HG03159 (cell line): ENCODE measurements around the gene KIF5A.
"Not testable (repeated sequence)": the region's sequence is repeated elsewhere in the genome, so short reads cannot be mapped to it uniquely, and the experiment has no call there.

Experiments used
- ATAC-seq: cut with Tn5 transposase; IDR thresholded peaks from one replicate; pipeline ENCODE4 v1.9.1; 2021; ENCODE audit warnings: mild to moderate bottlenecking, moderate library complexity; ENCODE audit not compliant: unreplicated experiment

The KIF5A gene

DNA sequence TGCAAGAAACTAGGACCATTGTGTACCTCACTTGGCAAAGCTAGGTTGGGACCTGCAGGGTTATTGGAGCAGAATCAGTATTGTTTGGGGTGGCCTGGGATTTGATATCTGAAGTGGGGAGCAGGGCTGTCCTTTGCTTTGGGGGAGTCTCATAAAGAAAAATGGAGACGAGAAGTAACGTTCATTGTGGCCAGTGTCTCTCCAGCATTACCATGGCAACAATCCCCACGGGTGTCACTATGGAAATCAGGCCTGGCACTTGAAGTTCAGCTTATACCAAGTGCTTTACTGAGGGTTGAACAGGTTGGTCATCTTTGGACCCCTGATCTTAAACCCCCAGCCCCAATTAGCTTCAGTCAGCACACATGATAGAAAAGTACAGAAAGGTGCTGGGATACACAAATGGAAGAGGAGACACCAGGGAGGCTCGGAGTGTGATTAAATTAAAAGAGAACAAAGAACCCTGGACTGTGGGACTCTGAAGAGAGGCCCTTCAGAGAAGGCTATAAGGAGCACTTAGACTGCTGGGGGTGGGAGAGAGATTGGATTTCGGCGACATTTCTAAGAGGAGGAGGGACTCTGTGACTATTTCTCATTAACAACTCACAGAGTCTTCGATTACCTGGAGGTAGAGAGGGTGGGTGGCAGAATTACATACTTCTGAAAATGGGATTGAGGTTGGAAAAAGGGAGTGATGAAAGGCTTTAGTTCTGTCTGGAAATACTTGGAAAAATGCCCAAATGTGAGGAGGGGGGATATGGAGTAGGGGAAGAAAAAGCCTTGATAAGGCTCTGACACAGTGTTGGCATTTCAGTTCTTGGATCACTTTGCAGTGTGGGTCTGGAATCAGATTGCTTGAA lies 3.7 kb downstream of the KIF5A start:
- ATAC-seq: no peak

DNA sequence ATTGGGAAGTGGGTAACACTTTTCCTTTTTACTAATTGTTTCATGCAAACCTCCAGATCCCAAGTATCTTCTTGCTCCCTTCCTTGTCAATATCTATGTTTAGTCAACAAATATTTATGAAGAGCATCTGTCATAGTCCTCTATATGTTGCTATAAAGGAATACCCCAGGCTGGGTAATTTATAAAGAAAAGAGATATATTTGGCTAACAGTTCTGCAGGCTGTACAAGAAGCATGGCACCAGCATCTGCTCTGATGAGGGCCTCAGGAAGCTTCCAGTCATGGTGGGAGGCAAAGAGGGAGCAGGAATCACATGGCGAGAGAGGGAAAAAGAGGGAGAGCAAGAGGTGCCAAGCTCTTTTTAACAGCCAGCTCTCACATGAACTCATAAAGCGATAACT lies 4.6 kb downstream of the KIF5A start:
- no peak for ATAC-seq

DNA sequence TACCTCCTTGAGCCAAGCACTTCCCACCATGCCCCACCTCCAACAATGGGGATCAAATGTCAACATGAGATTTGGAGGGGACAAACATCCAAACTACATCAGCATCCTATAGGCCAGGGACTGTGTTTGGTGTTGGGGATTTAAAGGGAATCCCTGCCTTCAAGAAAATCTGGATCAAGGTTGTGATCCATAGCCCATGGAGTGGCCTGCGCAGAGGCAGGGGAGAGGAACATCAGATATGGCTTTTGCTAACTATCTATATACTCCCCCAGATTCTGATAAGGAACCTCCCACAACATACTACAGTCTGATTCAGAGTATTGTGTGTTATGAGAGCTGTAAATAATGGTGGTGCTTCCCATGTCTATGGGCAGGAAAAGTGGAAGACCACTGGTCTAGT lies 5.1 kb downstream of the KIF5A start:
- no peak for ATAC-seq

DNA sequence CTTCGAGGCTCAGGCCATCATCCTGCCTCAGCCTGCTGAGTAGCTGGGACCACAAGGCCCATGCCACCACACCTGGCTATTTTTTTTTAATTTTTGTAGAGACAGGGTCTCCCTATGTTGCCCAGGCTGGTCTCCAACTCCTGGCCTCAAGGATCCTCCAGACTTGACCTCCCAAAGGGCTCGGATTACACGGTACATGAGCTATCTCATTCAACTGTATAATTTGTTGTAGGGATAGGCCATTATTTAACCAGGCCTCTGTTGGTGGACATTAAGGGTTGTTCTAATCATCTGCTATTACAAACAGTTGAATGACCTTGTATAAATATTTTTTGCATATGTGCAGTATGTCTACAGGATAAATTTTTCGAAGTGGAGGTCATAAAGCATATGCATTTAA lies 9.0 kb downstream of the KIF5A start:
- no peak for ATAC-seq

DNA sequence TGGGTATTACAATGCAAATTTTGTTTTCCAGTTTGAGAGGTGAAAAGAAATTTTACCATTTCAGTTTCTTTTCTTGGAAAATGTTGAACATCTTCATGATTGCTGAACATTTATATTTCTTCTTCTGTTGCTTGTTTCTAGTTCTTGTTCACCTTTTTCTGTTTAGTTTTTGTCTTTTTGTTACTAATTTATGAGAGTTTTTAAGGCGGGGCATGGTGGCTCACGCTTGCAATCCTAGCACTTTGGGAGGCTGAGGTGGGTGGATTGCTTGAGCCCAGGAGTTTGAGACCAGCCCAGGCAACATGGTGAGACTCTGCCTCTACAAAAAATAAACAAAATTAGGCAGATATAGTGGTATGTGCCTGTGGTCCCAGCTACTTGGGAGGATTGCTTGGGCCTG lies 10.7 kb downstream of the KIF5A start:
- no peak for ATAC-seq

DNA sequence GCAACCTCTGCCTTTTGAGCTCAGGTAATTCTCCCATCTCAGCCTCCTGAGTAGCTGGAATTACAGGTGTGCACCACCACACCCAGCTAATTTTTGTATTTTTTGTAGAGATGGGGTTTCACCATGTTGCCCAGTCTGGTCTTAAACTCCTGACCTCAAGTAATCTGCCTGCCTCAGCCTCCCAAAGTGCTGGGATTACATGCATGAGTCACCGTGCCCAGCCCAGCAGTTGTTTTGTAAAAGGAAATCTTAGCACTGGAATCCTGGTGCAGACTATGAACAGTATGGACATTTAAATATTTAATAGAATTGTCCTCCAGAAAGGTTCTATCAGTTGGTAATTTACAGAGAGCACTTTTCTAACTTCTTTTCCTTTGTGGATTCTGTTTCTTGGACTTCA lies 11.3 kb downstream of the KIF5A start:
- not testable (repeated sequence) for ATAC-seq

DNA sequence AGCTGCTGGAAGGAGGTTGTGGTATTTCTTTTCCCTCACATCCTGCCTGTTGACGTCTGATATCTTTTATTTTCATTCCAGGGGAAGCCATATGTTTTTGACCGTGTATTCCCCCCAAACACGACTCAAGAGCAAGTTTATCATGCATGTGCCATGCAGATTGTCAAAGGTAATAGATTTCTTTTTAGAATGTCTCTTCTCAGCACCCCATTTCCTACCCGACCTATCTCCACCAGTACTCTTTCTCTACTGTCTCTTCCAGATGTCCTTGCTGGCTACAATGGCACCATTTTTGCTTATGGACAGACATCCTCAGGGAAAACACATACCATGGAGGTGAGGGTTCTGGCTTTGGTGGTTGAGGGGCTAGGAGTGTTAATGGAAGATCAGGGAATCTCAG lies 13.5 kb downstream of the KIF5A start:
- ATAC-seq: no peak

DNA sequence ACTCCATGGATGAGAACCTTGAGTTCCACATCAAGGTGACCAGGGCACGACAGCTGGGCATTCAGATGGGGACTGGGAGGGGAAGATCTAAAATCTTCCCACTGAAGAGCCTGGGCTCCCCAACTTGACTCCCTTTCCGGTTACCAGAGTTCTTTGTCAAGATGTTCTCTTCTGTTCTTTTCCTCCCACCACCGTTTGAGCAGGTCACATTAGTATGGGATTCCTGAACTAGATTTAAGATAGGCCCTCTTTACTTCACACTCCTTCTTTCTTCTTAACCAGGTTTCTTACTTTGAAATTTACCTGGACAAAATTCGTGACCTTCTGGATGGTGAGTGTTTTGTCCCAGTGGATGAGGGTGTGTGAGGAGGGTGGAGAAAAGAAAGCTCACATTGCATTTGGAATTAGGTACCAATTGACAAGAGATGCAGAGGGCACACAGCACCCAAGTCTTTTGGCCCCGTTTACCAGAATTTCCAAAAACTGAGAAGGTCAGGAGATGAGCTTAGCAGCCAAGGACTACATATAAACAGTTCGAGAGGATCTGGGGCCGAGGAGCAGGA lies 14.4 kb downstream of the KIF5A start:
- ATAC-seq: no peak

DNA sequence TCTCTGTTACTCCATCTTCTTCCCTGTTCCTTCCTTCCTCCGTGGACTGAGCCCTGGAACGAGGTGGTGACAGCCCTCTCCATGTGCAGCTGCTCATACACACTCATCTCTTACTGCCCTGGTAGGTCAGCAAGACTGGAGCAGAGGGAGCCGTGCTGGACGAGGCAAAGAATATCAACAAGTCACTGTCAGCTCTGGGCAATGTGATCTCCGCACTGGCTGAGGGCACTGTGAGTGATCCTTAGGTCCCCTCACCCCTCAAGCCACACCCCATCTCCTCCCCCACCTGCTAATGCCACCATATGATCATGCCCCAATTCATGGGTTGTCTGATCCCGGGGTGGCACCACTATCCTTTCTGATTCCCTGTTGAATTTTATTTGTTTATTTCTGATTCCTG lies 19.0 kb downstream of the KIF5A start:
- no peak for ATAC-seq

DNA sequence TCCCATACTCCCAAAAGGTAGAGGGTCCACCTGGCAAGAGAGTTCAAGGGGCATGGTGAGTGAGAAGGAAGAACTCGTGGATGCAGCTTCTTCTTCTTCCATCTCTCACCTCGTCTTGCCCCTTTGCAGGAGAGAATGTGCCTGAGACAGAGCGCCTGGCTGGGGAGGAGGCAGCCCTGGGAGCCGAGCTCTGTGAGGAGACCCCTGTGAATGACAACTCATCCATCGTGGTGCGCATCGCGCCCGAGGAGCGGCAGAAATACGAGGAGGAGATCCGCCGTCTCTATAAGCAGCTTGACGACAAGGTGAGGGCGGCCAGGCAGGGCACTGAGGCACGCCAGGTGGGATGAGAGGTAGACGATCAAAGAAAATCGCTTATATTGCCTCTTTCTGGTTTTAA lies 20.0 kb downstream of the KIF5A start:
- ATAC-seq: no peak

DNA sequence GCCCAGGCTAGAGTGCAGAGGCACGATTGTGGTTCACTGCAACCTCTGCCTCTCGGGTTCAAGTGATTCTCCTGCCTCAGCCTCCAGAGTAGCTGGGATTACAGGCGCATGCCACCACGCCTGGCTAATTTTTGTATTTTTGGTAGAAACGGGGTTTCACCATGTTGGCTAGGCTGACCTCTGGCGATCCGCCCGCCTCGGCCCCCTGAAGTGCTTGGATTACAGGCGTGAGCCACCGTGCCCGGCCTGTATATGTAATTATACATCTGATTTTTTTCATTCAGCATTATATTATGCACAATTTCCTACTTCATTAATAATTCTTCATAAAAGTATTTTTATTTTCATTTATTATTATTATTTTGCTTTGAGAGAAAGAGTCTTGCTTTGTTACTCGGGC lies 20.6 kb downstream of the KIF5A start:
- not testable (repeated sequence) for ATAC-seq

DNA sequence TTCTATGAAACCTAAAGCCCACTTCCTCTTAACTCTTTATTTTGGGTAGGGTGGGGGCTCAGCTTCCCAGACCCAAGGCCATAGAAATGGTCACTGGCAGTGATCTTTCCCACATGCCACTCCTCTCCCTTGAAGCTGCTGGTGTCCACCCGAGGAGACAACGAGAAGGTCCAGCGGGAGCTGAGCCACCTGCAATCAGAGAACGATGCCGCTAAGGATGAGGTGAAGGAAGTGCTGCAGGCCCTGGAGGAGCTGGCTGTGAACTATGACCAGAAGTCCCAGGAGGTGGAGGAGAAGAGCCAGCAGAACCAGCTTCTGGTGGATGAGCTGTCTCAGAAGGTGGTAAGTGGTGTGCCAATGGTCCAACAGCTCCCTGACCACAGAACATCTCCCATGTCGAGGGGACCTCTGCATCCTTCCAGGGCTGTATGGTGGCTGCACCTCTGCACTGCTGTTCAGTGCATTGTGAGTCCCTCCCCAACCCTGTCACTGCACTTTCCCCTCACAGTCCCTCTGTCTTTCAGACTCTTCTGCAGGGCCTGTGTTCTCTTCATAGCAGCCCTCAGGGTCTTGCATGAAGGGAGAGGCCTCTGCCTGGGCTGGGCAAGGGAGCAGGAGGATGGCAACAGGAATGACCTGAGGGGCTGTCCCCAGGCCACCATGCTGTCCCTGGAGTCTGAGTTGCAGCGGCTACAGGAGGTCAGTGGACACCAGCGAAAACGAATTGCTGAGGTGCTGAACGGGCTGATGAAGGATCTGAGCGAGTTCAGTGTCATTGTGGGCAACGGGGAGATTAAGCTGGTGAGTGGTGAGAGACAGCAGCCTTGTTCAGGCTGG lies 22.3 kb downstream of the KIF5A start:
- no peak for ATAC-seq

DNA sequence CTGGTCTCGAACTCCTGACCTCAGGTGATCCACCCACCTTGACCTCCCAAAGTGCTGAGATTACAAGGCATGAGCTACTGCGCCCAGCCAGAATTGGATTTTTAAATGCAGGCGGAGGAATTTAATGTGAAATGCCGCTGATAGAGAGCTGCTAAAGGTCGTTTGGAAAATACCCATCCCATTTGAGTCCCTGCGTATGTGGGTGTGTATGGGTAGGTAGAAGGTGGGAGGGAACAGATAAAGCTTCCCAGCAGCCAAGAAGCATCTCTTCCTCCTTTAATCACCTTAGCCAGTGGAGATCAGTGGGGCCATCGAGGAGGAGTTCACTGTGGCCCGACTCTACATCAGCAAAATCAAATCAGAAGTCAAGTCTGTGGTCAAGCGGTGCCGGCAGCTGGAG lies 25.0 kb downstream of the KIF5A start:
- no peak for ATAC-seq

DNA sequence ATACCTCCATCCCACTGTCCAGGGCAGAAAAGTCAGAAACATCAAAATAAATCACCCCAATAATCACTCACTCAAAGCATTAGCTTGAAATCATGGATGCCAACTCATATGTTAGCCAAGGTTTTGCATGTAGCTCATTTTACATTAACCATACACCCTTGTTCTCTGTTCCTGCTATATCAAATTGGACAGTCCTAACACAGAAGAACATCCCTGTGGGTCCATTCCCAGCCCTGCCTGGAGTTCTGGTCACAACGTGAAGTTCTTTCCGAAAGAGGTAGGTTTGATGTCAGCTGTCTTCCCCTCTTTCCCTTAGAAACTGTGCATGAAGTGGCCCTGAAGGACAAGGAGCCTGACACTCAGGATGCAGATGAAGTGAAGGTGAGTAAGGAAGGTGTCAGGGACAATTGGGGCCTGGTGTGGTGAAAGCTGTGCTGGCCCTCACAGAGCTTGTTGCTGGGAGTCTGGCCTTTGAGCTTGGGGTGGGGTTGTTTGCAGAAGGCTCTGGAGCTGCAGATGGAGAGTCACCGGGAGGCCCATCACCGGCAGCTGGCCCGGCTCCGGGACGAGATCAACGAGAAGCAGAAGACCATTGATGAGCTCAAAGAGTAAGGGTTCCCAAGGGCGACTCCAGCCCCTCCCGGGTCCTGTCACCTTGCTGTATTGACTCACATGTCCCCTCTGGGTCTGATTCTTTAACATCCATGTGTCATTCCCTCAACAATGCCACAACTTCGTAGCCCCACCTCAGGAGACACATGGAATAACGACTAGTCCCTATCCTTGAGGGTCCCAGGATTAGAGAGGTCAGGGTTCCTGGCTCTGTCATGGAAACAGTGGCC lies 26.1 kb downstream of the KIF5A start:
- ATAC-seq: no peak

DNA sequence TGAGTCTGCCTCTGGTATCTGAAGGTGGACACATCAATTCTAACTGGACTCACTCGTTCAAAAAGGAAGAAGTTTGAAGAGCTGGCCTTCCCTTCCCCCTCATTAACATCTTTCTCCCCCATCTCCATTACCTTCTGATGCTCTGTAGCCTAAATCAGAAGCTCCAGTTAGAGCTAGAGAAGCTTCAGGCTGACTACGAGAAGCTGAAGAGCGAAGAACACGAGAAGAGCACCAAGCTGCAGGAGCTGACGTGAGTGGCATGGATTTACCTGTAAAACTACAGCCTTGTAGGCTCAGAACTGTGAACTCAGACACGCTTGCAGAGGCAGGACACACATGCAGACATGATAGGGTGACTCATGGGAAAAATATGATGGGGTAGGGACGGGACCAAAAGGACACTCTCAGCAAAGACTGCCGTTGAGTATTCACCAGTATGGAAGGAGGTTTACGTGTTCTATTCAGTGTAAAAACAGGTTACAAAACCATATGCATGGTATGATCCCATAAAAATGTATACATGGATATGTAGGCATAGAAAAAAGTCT lies 26.8 kb downstream of the KIF5A start:
- ATAC-seq: no peak

DNA sequence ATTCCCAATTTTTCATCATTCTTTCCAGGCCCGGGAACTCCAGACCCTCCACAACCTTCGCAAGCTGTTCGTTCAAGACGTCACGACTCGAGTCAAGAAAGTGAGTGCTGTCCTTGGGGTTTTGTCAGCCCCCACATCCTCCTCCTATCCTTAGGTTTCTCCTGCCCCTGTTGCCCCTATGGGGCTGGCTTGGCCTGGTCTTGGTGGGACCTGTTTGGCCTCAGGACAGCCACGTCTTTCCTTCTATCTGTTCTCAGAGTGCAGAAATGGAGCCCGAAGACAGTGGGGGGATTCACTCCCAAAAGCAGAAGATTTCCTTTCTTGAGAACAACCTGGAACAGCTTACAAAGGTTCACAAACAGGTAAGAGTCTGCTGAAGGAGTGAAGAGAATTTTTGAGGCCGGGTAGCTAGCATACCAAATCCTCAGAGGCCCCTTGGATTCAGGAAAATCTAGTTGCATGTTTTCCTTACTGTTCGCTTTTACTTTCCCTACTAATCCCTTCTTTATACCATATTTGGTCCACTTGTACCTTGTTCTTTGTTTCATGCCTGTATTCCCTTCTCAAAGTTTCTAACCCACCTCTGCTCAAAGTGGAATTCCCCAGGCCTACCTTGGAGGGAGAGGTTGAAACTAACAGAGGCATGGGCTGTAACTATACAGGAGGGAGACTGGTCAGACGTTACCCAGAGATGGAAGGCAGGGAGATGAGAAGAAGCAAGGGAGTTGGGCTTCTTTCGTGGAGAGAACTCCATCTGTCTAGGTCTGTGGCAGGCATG lies 28.3 kb downstream of the KIF5A start:
- ATAC-seq: no peak

DNA sequence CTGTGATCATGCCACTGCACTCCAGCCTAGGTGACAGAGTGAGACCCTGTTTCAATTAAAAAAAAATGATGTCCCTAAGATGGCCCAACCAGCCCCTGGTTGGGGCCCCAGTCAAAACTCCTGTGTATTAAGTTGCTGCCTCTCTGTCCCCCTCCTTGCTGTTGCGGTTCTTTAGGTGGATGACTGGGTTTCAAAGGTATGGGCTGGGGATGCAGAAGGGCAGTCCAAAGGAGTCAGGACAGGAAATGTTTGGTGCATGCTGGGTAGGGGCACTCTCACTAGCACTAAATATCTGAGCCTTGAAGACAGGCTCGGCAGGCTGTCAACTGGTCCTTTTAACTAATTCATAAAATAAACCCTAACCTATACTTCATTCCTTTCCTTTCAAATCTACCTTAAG lies 29.2 kb downstream of the KIF5A start:
- no peak for ATAC-seq

DNA sequence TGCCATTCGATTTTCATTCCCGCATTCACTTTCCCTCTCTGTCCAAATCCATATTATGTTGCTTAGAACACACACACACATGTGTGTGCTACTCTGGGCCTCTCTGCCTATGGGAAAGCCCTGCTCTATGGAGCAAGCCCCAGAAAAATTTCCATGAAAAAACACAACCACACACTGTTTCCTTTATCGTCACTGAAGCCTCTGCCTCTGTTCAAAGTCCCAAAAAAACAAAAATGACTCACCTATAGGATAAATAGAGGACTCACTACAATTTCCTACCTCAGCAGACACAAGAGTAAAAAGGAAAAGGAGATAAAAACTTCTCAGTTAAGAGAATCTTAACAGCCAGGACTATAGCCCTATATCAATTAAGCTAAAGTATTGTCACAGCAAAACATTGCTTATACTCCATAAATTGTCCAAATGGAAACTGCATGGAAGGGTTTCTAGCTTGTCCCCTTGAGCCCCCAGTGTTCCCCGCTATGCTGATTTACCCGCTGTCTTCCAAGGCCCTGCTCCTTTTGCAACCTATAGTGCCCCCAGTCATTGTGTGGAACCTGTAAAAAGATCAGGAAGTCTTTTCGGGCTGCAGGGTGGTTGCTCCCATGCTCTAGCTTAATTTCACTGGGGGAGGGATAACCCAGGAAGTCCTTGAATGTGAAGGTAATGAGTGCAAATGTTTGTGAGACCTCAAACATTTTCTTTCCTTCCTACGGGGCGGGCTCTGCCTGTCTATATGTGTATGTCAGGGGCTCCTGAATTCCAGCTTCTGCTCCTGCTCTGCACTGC lies 30.0 kb downstream of the KIF5A start:
- ATAC-seq: no peak

DNA sequence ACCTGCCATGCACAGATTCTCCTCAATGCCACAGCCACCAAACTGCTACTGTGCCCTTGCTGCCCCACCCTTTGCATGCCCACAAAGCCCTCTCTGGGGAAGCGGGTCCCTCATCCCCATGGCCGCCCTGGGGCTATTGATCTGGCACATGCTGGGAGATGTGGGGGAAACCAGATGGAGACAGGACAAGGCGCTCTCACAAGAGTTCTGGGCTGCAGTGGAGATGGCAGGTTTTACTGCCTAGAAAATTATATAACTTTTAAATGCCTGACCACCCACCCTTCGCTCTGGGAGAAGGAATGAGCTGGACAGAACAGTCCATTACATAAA lies 30.6 kb downstream of the KIF5A start:
- ATAC-seq: no peak
